ENCODE data around the gene FBXL14. TPM values are rescaled to one million over a fixed set of nuclear protein-coding genes. Genes with fewer than 3 reads are reported as not detected.

FBXL14 gene
- total and polyA plus RNA-seq, 2 of the 13 experiments (the other 11 are each of a cell fraction or from before 2014, with no cell fraction given) = 7.0 to 7.4 TPM

DNA sequence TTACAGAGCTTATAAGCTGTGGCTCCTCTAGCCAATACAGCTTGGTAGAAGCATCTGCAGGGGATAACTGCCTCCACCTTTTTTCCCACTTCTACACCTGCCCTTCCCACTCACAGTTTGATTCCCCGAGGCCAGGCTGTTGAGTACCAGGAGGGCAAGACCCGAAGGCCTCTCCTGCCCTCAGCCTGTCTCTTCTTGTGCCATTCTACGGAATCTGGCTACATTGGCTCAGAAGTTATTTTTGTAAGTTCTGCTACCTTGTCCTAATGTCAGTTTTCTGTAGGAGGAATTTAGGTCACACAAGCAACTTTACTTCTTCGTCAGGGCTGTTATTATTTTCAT, 11.7 kb downstream of the FBXL14 start:
- H3K4me3 ChIP-seq (replicated peaks in 1 of 3; ENCODE audit: insufficient read depth in 1 of 3, low read depth in 2 of 3, low read length in 3 of 3) = no peak overlapping the region
- H2AFZ ChIP-seq (ENCODE audit: low read length) = no peak overlapping the region
- H3K4me2 ChIP-seq (ENCODE audit: low read depth, low read length) = no peak overlapping the region
- no peaks in the 10 kb centered on the region for H3K9me3 ChIP-seq (ENCODE audit: low read length)
- TF ChIP-seq IKZF4 (CRISPR knock-in tag; IDR thresholded peaks at IDR 0.05; ENCODE audit: borderline replicate concordance, low read depth, not compliant biosample characterization) (no peak), HMG20A (CRISPR knock-in tag; IDR thresholded peaks at IDR 0.05; ENCODE audit: borderline replicate concordance) (no peak), CHD4 (IDR thresholded peaks at IDR 0.05; ENCODE audit: borderline replicate concordance, low read length) (no peak), NR2F6 (IDR thresholded peaks at IDR 0.05) (no peak), NR2F6 (CRISPR knock-in tag; IDR thresholded peaks at IDR 0.05) (no peak), EED (CRISPR knock-in tag; IDR thresholded peaks at IDR 0.05) (no peak), ZNF317 (CRISPR knock-in tag; IDR thresholded peaks at IDR 0.05) (no peak), KDM6A (CRISPR knock-in tag; IDR thresholded peaks at IDR 0.05; ENCODE audit: low read depth) (no peak)
- TF ChIP-seq, protein P1, sequence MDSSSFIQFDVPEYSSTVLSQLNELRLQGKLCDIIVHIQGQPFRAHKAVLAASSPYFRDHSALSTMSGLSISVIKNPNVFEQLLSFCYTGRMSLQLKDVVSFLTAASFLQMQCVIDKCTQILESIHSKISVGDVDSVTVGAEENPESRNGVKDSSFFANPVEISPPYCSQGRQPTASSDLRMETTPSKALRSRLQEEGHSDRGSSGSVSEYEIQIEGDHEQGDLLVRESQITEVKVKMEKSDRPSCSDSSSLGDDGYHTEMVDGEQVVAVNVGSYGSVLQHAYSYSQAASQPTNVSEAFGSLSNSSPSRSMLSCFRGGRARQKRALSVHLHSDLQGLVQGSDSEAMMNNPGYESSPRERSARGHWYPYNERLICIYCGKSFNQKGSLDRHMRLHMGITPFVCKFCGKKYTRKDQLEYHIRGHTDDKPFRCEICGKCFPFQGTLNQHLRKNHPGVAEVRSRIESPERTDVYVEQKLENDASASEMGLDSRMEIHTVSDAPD (CRISPR knock-in tag; IDR thresholded peaks at IDR 0.05) = no peak
- TF ChIP-seq, protein P2, sequence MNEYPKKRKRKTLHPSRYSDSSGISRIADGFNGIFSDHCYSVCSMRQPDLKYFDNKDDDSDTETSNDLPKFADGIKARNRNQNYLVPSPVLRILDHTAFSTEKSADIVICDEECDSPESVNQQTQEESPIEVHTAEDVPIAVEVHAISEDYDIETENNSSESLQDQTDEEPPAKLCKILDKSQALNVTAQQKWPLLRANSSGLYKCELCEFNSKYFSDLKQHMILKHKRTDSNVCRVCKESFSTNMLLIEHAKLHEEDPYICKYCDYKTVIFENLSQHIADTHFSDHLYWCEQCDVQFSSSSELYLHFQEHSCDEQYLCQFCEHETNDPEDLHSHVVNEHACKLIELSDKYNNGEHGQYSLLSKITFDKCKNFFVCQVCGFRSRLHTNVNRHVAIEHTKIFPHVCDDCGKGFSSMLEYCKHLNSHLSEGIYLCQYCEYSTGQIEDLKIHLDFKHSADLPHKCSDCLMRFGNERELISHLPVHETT (CRISPR knock-in tag; conservative IDR thresholded peaks at IDR 0.05) = no peak
- 35% methylated on average over 4 of the region's 4 CpGs for WGBS (ENCODE audit: low lambda C conversion rate)
- ATAC-seq (no peak), DNase-seq (ENCODE audit: low spot score) (no peak), FAIRE-seq (no peak)
- peaks cover 7 to 23% of the 10 kb centered on the region in 2 experiments; a peak in 3 of 5 replicates for H3K27me3 ChIP-seq (ENCODE audit: control insufficient read depth in 1 of 2, insufficient read depth in 2 of 2, low read length in 2 of 2)
- peaks cover 24% of the 10 kb centered on the region for H3K4me1 ChIP-seq (ENCODE audit: insufficient read depth, low read length)
- H3K79me2 ChIP-seq (ENCODE audit: insufficient read depth, low read length) = no peaks in the 10 kb centered on the region
- no peaks in the 10 kb centered on the region for H3K36me3 ChIP-seq (replicated peaks in 1 of 2; ENCODE audit: control insufficient read depth in 1 of 2, insufficient read depth in 2 of 2, low read length in 2 of 2)
- H3K9ac ChIP-seq (ENCODE audit: insufficient read depth, low read depth, low read length) = no peak overlapping the region
- in situ Hi-C loops (cut with HindIII; ENCODE audit: extremely low pct_ligation_motif_present, low pct_unique_long_range_greater_than_20kb) (loop anchor here (25.0 kb wide), 1 partner anchor 1020 kb away; no protein-coding TSS in a partner anchor), intact Hi-C loops (cut with micrococcal nuclease; ENCODE audit: unreplicated experiment) (loop anchor here (1.0 kb wide), 2 partner anchors 65 to 464 kb away; no protein-coding TSS in a partner anchor)
- CTCF ChIA-PET (ENCODE audit: low intra/inter-chr PET ratio, low total read pairs) = interaction anchor here (2.4 kb wide), 1 partner anchor 465 kb away, joined by 32 read pairs; no protein-coding TSS in a partner anchor
- POLR2A ChIA-PET = no interaction called here
- BruUV-seq (replicated peaks) = no TSS peak
- H4K20me1 ChIP-seq (ENCODE audit: insufficient read depth, low read length) = no peaks in the 10 kb centered on the region
- H3K27ac ChIP-seq (ENCODE audit: extremely low read length, insufficient read depth, low read length) = no peak overlapping the region

Measured in HepG2 (cell line).